ENCODE data around the gene BRICD5. TPM values are rescaled to one million over a fixed set of nuclear protein-coding genes. Genes with fewer than 3 reads are reported as not detected.

BRICD5 gene
- total and polyA plus RNA-seq, 3 donors from 2014 or later, result 25.1 to 66.5 (median 37.8) TPM

- WGBS, 2 donors, result 43 to 73% methylated on average over 3 to 20 of the region's 20 CpGs
- peaks cover 40% of the 10 kb centered on the region for H3K4me1 ChIP-seq
Observed at GRCh38 chr16:2160915-2161551, 49.6 kb downstream of the BRICD5 start.

More at GRCh38 chr16:2160915-2161551, 49.6 kb downstream of the BRICD5 start:
- H3K27ac ChIP-seq, result peak overlapping the region in 1 of 2 donors; percentile 89
- H3K27me3 ChIP-seq, result no peaks in the 10 kb centered on the region
- H3K4me3 ChIP-seq, result no peak overlapping the region
- TF ChIP-seq CTCF (IDR thresholded peaks at IDR 0.05) (no peak), POLR2A (IDR thresholded peaks at IDR 0.05) (no peak)
- intact Hi-C loops (cut with DNase I; ENCODE audit: low total_unique reads), result no loop called here
- DNase-seq, result peak; percentile 70
- no peaks in the 10 kb centered on the region for H3K9me3 ChIP-seq
- no peaks in the 10 kb centered on the region for H3K36me3 ChIP-seq (ENCODE audit: low read depth, missing control alignments)

Other genes with a start within 250 kb of the BRICD5 start
- gene RPS2, start 246.0 kb downstream of the BRICD5 start, total RNA-seq, result 1,000 to 10,000 TPM in 1 of 2 donors, 100 to 1,000 TPM in 1; 744 to 1,779 TPM
- gene RPS2, start 246.0 kb downstream of the BRICD5 start, polyA plus RNA-seq (ENCODE audit: insufficient read depth, low read depth, low replicate concordance), result 1,272 TPM
- gene RNF151, start 244.0 kb downstream of the BRICD5 start, total RNA-seq, result 100 to 1,000 TPM in 1 of 2 donors, 10 to 100 TPM in 1; 86.7 to 210 TPM
- gene RNF151, start 244.0 kb downstream of the BRICD5 start, polyA plus RNA-seq (ENCODE audit: insufficient read depth, low read depth, low replicate concordance), result 153 TPM
- gene TBL3, start 238.8 kb downstream of the BRICD5 start, total RNA-seq, result 100 to 1,000 TPM in 1 of 2 donors, 10 to 100 TPM in 1; 83.4 to 109 TPM
- 77.1 TPM for gene TBL3, start 238.8 kb downstream of the BRICD5 start, polyA plus RNA-seq (ENCODE audit: insufficient read depth, low read depth, low replicate concordance)
- gene NOXO1, start 229.4 kb downstream of the BRICD5 start, total RNA-seq, result 1 to 10 TPM; 4.8 to 7.6 TPM
- 3.7 TPM for gene NOXO1, start 229.4 kb downstream of the BRICD5 start, polyA plus RNA-seq (ENCODE audit: insufficient read depth, low read depth, low replicate concordance)
- 10 to 100 TPM; 25.7 to 25.8 TPM for gene GFER, start 226.7 kb downstream of the BRICD5 start, total RNA-seq
- 40.0 TPM for gene GFER, start 226.7 kb downstream of the BRICD5 start, polyA plus RNA-seq (ENCODE audit: insufficient read depth, low read depth, low replicate concordance)
- gene SYNGR3, start 220.9 kb downstream of the BRICD5 start, total RNA-seq, result 10 to 100 TPM; 20.9 to 33.5 TPM
- 10.0 TPM for gene SYNGR3, start 220.9 kb downstream of the BRICD5 start, polyA plus RNA-seq (ENCODE audit: insufficient read depth, low read depth, low replicate concordance)
- gene ZNF598, start 201.0 kb downstream of the BRICD5 start, total RNA-seq, result 10 to 100 TPM; 80.4 to 94.6 TPM
- 46.3 TPM for gene ZNF598, start 201.0 kb downstream of the BRICD5 start, polyA plus RNA-seq (ENCODE audit: insufficient read depth, low read depth, low replicate concordance)
- 1 to 10 TPM; 7.3 to 8.2 TPM for gene NPW, start 191.1 kb downstream of the BRICD5 start, total RNA-seq
- 3.9 TPM for gene NPW, start 191.1 kb downstream of the BRICD5 start, polyA plus RNA-seq (ENCODE audit: insufficient read depth, low read depth, low replicate concordance)
- 10 to 100 TPM; 54.1 to 59.9 TPM for gene NHERF2, start 184.0 kb downstream of the BRICD5 start, total RNA-seq
- gene NHERF2, start 184.0 kb downstream of the BRICD5 start, polyA plus RNA-seq (ENCODE audit: insufficient read depth, low read depth, low replicate concordance), result 50.6 TPM
- gene NTHL1, start 163.0 kb downstream of the BRICD5 start, total RNA-seq, result 10 to 100 TPM; 24.6 to 35.6 TPM
- gene NTHL1, start 163.0 kb downstream of the BRICD5 start, polyA plus RNA-seq (ENCODE audit: insufficient read depth, low read depth, low replicate concordance), result 18.0 TPM
- gene TSC2, start 162.9 kb downstream of the BRICD5 start, total RNA-seq, result 100 to 1,000 TPM; 222 to 271 TPM
- gene TSC2, start 162.9 kb downstream of the BRICD5 start, polyA plus RNA-seq (ENCODE audit: insufficient read depth, low read depth, low replicate concordance), result 136 TPM
- 100 to 1,000 TPM; 323 to 337 TPM for gene PKD1, start 75.0 kb downstream of the BRICD5 start, total RNA-seq
- gene PKD1, start 75.0 kb downstream of the BRICD5 start, polyA plus RNA-seq (ENCODE audit: insufficient read depth, low read depth, low replicate concordance), result 83.4 TPM
- 1 to 10 TPM; 3.2 to 3.6 TPM for gene RAB26, start 62.2 kb downstream of the BRICD5 start, total RNA-seq
- 1.5 TPM for gene RAB26, start 62.2 kb downstream of the BRICD5 start, polyA plus RNA-seq (ENCODE audit: insufficient read depth, low read depth, low replicate concordance)
- gene TRAF7, start 55.1 kb downstream of the BRICD5 start, total RNA-seq, result 10 to 100 TPM; 36.0 to 46.1 TPM
- 44.6 TPM for gene TRAF7, start 55.1 kb downstream of the BRICD5 start, polyA plus RNA-seq (ENCODE audit: insufficient read depth, low read depth, low replicate concordance)
- 100 to 1,000 TPM in 1 of 2 donors, 1 to 10 TPM in 1; 6.4 to 159 TPM for gene CASKIN1, start 14.3 kb downstream of the BRICD5 start, total RNA-seq
- 2.1 TPM for gene CASKIN1, start 14.3 kb downstream of the BRICD5 start, polyA plus RNA-seq (ENCODE audit: insufficient read depth, low read depth, low replicate concordance)
- 100 to 1,000 TPM in 1 of 2 donors, 10 to 100 TPM in 1; 95.4 to 113 TPM for gene MLST8, start 5.4 kb downstream of the BRICD5 start, total RNA-seq
- 89.0 TPM for gene MLST8, start 5.4 kb downstream of the BRICD5 start, polyA plus RNA-seq (ENCODE audit: insufficient read depth, low read depth, low replicate concordance)
- gene PGP, start 4.0 kb upstream of the BRICD5 start, total RNA-seq, result 100 to 1,000 TPM in 1 of 2 donors, 10 to 100 TPM in 1; 50.0 to 118 TPM
- gene PGP, start 4.0 kb upstream of the BRICD5 start, polyA plus RNA-seq (ENCODE audit: insufficient read depth, low read depth, low replicate concordance), result 56.3 TPM
- gene E4F1, start 12.7 kb upstream of the BRICD5 start, total RNA-seq, result 10 to 100 TPM; 57.4 to 69.4 TPM
- gene E4F1, start 12.7 kb upstream of the BRICD5 start, polyA plus RNA-seq (ENCODE audit: insufficient read depth, low read depth, low replicate concordance), result 20.0 TPM
- gene DNASE1L2, start 25.6 kb upstream of the BRICD5 start, total RNA-seq, result 1 to 10 TPM; 2.5 to 3.5 TPM
- 1.1 TPM for gene DNASE1L2, start 25.6 kb upstream of the BRICD5 start, polyA plus RNA-seq (ENCODE audit: insufficient read depth, low read depth, low replicate concordance)
- gene ECI1, start 40.7 kb upstream of the BRICD5 start, total RNA-seq, result 10 to 100 TPM; 36.1 to 39.0 TPM
- gene ECI1, start 40.7 kb upstream of the BRICD5 start, polyA plus RNA-seq (ENCODE audit: insufficient read depth, low read depth, low replicate concordance), result 25.5 TPM
- gene RNPS1, start 57.3 kb upstream of the BRICD5 start, total RNA-seq, result 100 to 1,000 TPM; 261 to 294 TPM
- 197 TPM for gene RNPS1, start 57.3 kb upstream of the BRICD5 start, polyA plus RNA-seq (ENCODE audit: insufficient read depth, low read depth, low replicate concordance)
- gene ABCA3, start 129.9 kb upstream of the BRICD5 start, total RNA-seq, result 10 to 100 TPM; 35.1 to 38.1 TPM
- 24.5 TPM for gene ABCA3, start 129.9 kb upstream of the BRICD5 start, polyA plus RNA-seq (ENCODE audit: insufficient read depth, low read depth, low replicate concordance)
- gene CCNF, start 218.6 kb upstream of the BRICD5 start, total RNA-seq, result 10 to 100 TPM in 1 of 2 donors, 1 to 10 TPM in 1; 9.4 to 10.8 TPM
- 6.0 TPM for gene CCNF, start 218.6 kb upstream of the BRICD5 start, polyA plus RNA-seq (ENCODE audit: insufficient read depth, low read depth, low replicate concordance)
- 10 to 100 TPM; 18.0 to 19.4 TPM for gene TEDC2, start 249.2 kb upstream of the BRICD5 start, total RNA-seq
- 7.7 TPM for gene TEDC2, start 249.2 kb upstream of the BRICD5 start, polyA plus RNA-seq (ENCODE audit: insufficient read depth, low read depth, low replicate concordance)

Measured in testis (tissue), 3 donors.